ENCODE measurements around the gene TGFB1I1. TPM values are rescaled to one million over a fixed set of nuclear protein-coding genes. Genes with fewer than 3 reads are reported as not detected.

TGFB1I1 gene
- total and polyA plus RNA-seq, 2 of the 13 experiments (the other 11 are each of a cell fraction or from before 2014, with no cell fraction given): 0.80 to 2.9 TPM

- TF ChIP-seq ZFP37 (CRISPR knock-in tag; IDR thresholded peaks at IDR 0.05; ENCODE audit: borderline replicate concordance) (peak; percentile 80; the same call in 1 of the 2 replicates), ZSCAN30 (CRISPR knock-in tag; IDR thresholded peaks at IDR 0.05) (0 out of 2 replicates have a peak, but pooled peaks have one; percentile 29), ZKSCAN8 (CRISPR knock-in tag; IDR thresholded peaks at IDR 0.05; ENCODE audit: borderline replicate concordance) (peak; percentile 81; the same call in 1 of the 2 replicates), TSC22D2 (CRISPR knock-in tag; IDR thresholded peaks at IDR 0.05; ENCODE audit: borderline replicate concordance) (peak; percentile 81; the same call in 1 of the 2 replicates), ZNF615 (CRISPR knock-in tag; IDR thresholded peaks at IDR 0.05; ENCODE audit: borderline replicate concordance) (peak; percentile 79; the same call in 1 of the 2 replicates), SNRNP70 (IDR thresholded peaks at IDR 0.05; ENCODE audit: low read depth, low read length) (no peak), ZNF609 (CRISPR knock-in tag; IDR thresholded peaks at IDR 0.05; ENCODE audit: borderline replicate concordance) (peak; percentile 82; the same call in 1 of the 2 replicates), ARID3A (IDR thresholded peaks at IDR 0.05; ENCODE audit: low read depth, low read length) (0 out of 2 replicates have a peak, but pooled peaks have one; percentile 8), GMEB2 (CRISPR knock-in tag; IDR thresholded peaks at IDR 0.05; ENCODE audit: low read depth) (no peak), ZNF367 (CRISPR knock-in tag; IDR thresholded peaks at IDR 0.05; ENCODE audit: borderline replicate concordance) (0 out of 2 replicates have a peak, but pooled peaks have one; percentile 15), RELA (CRISPR knock-in tag; IDR thresholded peaks at IDR 0.05) (no peak; the same call in 1 of the 2 replicates), ZFAT (CRISPR knock-in tag; conservative IDR thresholded peaks at IDR 0.05) (peak; percentile 78; the same call in 1 of the 2 replicates), ZNF567 (CRISPR knock-in tag; IDR thresholded peaks at IDR 0.05; ENCODE audit: borderline replicate concordance) (no peak), ZNF549 (CRISPR knock-in tag; IDR thresholded peaks at IDR 0.05) (no peak), SOX6 (IDR thresholded peaks at IDR 0.05) (no peak), SOX6 (CRISPR knock-in tag; IDR thresholded peaks at IDR 0.05) (peak; percentile 81), SRSF1 (optimal IDR thresholded peaks at IDR 0.05; ENCODE audit: low read depth, low read length) (no peak), CBX5 (CRISPR knock-in tag; IDR thresholded peaks at IDR 0.05; ENCODE audit: borderline replicate concordance) (peak; percentile 94)
Measured at GRCh38 chr16:31458073-31458843, 13.7 kb upstream of the TGFB1I1 start (continued).
